ENCODE measurements around the gene FIGNL2.

Gene FIGNL2

DNA sequence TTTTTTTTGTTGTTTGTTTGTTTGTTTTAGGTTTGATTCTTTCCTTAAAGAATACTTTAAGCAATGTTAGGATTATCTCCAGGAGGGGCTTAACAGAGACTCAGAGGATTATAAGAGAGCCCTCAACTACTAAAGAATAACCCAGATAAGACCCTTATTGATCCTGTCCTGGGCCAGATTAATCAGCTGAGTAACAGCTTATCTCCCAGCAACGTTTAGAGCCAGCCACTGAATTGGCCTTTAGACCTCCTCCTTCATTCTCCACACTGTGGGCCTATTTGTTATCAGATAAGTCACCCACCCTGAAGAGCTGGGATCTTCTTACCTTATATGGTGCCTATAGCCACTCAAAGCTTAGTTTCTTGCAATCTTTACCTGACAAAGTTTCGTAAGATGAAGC, 71.1 kb downstream of the FIGNL2 start:
- Mint-ChIP-seq H3K36me3 (ENCODE audit: low read depth) (no peaks in the 10 kb centered on the region), H3K27ac (no peak overlapping the region), H3K27me3 (ENCODE audit: low read depth) (peaks cover 13% of the 10 kb centered on the region), H3K4me3 (no peak overlapping the region), H3K4me1 (ENCODE audit: low read depth) (no peaks in the 10 kb centered on the region), H3K9me3 (no peaks in the 10 kb centered on the region)

DNA sequence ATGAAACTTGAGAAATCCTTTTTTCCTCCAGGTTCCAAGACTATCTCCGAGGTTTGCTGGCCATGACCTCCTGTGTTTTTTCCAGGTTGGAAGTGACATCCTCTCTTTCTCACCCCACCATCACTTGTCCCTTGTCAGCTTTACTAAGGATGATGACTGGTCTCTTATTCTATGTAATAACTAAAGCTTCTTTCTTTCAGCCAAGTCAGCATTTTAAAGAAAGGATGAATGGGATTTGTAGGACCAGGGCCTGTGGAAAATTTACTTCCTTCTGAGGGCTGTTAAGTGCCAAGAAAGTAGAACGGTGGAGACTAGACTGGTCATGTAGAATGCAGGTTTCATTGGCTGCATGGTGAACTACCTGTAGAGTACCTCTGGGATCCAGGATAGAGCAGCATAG, 73.6 kb downstream of the FIGNL2 start:
- no peaks in the 10 kb centered on the region for H3K4me1 Mint-ChIP-seq (ENCODE audit: low read depth)
- no peak overlapping the region for H3K27ac Mint-ChIP-seq
- H3K4me3 Mint-ChIP-seq = no peak overlapping the region
- H3K27me3 Mint-ChIP-seq (ENCODE audit: low read depth) = peaks cover 6% of the 10 kb centered on the region
- no peaks in the 10 kb centered on the region for H3K36me3 Mint-ChIP-seq (ENCODE audit: low read depth)
- H3K9me3 Mint-ChIP-seq = no peaks in the 10 kb centered on the region

DNA sequence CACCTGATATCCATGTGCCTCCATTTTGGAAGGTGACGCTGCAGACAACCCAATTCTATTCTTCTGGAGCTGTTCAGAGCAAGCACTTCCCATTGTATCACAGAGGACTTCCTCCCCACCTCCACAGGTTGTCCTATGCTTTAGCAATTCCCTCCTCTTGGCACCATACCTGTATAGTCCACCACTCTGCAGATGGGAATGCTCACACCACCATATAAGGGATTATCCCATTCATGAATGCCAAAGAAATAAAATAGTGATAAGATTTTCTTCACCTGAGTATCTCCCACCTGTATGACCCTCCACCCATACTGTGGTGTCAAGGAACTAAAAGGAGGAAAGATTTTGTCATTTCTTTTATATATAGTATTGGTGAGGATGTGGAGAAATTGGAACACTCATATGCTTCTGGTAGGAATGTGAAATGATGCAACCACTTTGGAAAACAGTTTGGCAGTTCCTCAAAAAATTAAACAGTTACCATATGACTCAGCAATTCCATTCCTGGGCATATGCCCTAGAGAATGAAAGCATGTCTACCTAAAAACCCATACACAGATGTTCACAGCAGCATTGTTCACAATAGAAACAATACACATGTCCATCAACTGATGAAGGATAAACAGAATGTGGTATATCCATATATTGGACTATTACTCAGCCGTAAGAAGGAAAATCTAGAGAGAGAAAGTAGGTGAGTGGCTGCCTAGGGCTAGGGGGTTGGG, 75.2 kb downstream of the FIGNL2 start:
- Mint-ChIP-seq H3K4me3 (no peak overlapping the region), H3K4me1 (ENCODE audit: low read depth) (no peaks in the 10 kb centered on the region), H3K27ac (no peak overlapping the region), H3K27me3 (ENCODE audit: low read depth) (peaks cover 6% of the 10 kb centered on the region), H3K36me3 (ENCODE audit: low read depth) (no peaks in the 10 kb centered on the region), H3K9me3 (no peaks in the 10 kb centered on the region)

DNA sequence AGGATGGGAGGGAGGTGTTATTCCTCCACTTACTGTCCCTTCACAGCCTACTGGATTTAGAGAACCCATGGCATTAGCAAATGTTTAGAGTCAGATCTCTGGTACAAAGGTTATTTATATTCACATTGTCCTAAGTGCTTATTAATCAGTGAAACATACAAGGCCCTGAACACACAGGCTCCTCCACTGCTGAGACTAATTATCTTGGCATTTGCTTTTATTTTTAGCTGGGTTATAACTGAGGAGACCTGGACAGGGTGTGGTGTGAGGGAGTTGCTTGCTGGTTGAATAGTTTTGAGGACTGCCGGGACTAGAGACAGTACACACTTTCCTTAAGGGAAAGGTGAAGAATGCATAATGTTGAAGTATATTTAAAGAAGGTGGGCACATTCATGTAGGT, 77.5 kb downstream of the FIGNL2 start:
- H3K4me1 Mint-ChIP-seq (ENCODE audit: low read depth) = no peaks in the 10 kb centered on the region
- H3K4me3 Mint-ChIP-seq = no peak overlapping the region
- H3K27ac Mint-ChIP-seq = no peak overlapping the region
- peaks cover 3% of the 10 kb centered on the region for H3K27me3 Mint-ChIP-seq (ENCODE audit: low read depth)
- no peaks in the 10 kb centered on the region for H3K9me3 Mint-ChIP-seq
- no peaks in the 10 kb centered on the region for H3K36me3 Mint-ChIP-seq (ENCODE audit: low read depth)
